HG02852 (cell line): Measurements from ENCODE around the gene EIF3D.
A peak's percentile ranks its signal among the peaks of the same experiment; 100 is the strongest.

Experiments
- ATAC-seq: cut with Tn5 transposase; IDR thresholded peaks from one replicate; pipeline ENCODE4 v1.9.1; 2021; ENCODE audit warnings: mild to moderate bottlenecking, moderate library complexity; ENCODE audit not compliant: unreplicated experiment

The EIF3D gene

DNA sequence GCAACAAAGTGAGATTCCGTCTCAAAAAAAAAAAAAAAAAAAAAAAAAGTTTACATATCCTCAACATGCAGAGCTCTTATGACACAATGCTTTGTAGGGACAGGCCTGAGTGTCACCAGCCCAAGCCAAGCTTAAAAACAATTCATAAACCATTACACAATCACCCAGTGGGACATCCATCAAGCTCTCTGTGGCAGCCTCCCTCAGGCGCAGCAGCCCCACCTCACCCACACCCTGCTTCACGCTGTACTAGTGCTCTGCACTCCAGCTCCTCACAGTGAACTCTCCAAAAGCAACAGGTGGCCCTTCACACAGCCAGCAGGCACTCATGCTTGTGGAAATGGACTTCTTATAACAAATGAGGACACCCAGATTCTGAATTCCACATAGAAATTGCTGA, 18.6 kb downstream of the EIF3D start:
- no peak for ATAC-seq

DNA sequence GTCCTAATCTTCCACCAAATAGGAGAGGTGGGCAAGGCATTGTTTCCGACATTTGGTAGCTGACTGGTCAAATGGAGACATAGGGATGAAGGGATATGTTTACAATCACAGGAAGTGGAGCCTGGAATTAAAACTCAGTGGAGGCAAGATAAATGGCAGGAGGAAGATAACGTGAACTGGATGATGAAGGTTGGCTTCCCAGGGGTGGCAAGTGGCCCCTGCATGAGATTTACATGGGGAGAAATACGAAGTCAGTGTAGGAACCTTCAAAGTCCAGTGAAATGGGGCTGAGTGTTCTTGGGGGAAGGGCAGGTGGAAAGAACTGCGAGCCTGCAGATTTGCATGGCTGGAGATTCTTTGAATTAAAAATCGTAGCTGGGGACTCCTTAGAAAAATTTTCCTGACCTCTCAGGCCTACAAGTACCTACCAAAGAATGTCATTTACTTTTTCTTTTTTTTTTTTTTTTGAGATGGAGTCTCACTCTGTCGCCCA, 21.4 kb downstream of the EIF3D start:
- ATAC-seq: no peak

DNA sequence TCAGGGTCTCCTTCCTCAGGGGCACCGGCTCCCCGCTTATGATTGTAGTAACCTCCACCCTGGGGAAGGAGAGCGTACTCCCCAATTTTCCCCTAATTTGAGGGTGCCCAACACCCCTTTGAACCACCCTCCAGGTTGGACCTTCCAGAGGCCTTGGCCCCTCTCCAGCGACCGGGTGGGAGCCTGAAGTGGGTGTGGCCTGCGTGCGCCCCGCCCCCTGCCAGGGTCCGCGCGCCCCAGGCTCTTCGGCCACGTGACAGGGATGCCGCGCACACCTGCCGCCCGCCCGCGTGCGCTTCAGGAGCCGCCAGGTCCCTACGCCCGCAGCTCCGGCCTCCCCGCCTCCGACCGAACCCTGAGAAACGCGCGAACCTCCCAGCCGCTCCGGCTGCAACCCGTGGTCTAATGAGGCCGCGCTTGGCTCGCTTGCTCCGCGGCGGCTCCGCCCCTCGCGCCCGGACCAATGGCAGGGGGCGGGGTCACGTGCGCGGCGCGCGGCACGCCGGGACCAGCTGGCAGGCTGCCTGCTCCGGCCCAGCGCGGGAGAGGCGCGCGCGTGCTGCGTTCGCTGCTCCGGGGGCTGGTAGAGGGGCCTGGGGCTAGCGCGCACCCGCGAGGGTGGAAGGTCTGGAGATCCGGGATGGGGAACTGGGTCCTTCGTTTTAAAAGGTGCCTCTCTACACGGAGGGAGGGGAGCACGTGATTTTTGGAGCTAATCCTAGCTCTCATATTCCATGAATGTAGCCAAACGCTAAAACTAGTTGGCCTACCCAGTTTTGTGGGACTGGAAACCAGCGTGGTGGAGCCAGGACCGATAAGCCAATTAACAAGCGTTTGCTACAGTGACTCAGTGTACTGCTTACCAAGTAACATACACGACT, 22.1 kb downstream of the EIF3D start, which contains the start of gene FOXRED2:
TSS of gene FOXRED2 (minus strand) at position 404 of the 881 bp plus-strand sequence. CDS start 618 bp downstream, outside the sequence.
- ATAC-seq: peak; percentile 86

GRCh38 chr22:36505998-36506635, 22.8 kb downstream of the EIF3D start:
- no peak for ATAC-seq

DNA sequence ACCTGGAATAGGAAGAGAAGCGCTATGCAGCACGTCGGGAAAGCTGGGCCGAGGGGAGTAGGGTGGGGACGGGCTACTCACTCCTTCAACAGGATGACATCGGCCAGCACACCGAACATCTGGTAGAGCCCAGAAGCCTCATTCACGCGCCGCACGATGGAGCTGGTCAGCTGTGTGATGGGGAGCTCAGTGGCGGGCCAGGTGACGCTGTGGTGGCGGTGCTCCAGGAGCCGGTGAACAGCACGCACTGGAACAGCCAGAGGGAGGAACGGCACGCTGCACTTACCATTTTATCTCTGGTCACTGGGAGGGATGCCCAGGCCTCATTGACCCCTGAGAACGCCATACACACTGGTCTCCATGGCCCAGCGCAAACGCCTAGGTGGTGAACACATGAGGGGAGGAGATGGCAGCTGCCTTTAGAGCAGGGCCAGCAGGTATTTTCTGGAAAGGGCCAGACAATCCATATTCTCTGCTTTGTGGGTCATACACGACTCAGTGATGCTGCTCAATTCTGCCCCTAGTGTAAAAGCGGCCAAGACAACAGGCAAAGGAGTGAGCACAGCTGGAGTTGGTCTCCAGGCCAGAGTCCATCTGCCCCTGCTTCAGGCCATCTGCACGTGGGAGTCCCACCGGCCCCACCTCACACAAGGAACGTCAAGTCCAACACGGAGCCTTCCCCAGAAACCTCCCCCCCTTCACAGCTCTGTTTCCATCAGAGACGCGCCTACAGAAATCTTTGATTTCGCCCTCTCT, 30.9 kb downstream of the EIF3D start:
- no peak for ATAC-seq

DNA sequence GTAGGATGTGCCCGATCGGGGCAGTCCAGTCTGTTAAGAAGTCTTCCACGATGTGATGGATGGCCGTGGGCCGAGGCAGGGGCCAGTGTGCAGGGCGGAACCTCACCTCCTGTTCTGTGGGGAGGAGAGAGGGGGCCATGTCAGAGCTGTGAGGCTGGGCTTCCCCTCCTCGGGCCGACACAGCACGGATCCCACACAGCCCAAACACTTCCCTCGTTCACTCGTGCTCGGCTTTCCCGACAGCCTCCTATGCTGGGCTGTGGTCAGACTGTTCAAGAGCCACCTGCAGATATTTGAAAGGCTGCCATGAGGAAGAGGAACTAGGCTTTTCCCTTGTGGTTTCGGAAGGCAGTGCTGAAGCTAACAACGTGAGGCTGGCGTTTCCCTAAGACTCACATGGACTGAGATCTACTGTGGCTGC, 35.3 kb downstream of the EIF3D start:
- peak; percentile 62 for ATAC-seq

DNA sequence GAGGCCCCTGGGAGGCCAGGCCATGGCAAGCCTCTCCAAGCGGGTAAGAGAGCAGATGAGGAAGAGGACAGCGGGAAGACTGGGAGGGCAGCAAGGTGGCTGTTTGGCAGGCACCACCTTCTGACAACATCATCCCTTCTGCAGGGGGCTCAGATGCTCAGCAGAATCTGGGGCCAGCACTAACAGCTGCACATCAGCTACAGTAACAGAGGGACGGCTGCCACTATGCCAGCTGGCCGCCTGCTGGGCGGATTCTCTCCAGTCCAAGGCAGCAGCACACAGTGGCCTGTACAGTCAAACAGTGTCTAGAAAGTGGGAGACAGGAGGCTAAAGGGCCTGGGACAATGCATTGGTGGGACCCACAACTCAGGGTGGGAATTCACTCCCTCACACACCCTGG, 36.9 kb downstream of the EIF3D start:
- no peak for ATAC-seq

- ATAC-seq: no peak
These were observed 37.8 kb downstream of the EIF3D start for GRCh38 chr22:36491155-36491554.

DNA sequence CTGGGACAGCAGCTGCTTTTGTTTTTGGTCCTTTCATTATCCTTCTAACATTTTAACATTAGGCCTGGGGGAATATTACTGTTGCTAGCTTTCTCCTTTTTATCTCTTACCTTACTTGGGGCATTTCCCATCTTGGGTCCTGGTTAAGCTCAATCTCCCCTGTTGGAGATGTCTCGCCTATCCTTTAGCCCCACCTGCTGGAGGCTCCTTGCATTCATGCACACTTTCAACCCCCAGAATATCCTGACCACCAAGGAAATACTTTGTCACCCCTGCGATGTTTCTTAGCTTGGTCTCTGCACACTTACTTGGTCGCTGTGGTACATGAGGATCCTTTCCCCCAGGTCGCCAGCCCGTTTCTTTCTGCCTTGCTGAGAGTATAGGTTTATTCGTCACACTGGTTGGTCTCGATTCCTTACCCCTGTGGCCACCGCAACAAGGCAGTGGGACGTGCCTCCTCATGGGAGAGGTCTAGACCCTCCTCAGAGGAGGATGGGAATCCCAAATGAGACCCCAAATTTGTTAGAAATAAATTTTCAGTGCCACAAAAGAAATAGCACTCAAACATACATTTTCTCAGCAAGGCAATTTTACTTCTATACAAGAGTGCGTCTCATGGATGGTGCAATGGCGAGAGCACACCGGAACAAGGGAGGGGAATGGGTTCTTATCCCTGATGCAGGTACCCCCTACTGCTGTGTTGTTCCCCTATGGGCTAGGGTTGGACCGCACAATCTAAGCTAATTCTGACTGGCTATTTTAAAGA, 42.2 kb downstream of the EIF3D start:
- ATAC-seq: no peak

DNA sequence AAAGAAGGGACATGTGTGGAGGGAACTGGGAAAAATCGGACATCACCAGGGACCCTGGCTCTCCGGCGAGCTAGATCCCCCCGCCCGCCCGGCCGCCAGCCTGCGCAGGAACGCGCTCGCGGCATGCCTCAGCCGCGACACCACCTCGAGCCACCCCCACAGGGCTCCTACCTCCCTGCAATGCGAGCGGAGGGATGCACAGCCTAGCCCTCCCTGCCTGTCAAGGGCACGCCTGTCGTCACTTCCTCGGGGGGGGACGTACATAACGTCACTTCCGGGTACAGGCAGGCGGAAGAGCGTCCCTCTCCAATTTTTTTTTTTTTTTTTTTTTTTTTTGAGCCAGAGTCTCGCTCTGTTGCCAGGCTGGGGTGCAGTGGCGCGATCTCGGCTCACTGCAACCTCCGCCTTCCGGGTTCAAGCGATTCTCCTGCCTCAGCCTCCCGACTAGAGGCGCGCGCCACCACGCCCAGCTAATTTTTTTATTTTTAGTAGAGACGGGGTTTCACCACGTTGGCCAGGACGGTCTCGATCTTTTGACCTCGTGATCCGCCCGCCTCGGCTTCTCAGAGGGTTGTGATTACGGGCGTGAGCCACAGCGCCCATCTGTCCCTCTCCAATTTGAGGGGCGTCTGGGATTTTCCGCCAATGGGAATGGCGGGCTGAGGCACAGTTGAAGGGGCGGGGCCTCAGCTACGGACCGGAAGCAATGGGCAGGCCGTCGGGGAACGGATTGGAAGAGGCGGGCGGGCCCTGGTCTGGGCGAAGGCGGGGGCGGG, 47.4 kb downstream of the EIF3D start, which contains the start of gene TXN2:
TSS of gene TXN2 (minus strand) at position 248 of the 776 bp plus-strand sequence. CDS start 803 bp downstream, outside the sequence.
- ATAC-seq: peak; percentile 84

- ATAC-seq: no peak
These were observed 48.0 kb downstream of the EIF3D start for GRCh38 chr22:36480941-36481392.

DNA sequence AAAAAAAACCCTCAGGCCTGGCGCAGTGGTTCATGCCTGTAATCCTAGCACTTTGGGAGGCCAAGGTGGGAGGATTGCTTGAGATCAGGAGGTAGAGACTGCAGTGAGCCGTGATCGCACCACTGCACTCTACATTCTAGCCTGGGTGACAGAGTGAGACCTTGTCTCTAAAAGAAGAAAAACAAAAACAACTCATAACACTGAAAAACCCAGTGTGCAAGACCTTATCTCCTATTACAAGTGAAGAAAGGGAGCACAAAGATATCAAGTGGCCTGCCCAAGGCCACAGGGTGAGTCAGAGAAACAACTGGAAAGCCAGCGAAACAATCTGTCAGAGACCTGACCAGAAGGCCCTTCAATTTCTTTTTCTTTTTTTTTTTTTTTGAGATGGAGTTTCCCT, 50.0 kb downstream of the EIF3D start:
- no peak for ATAC-seq

GRCh38 chr22:36475341-36475740, 53.6 kb downstream of the EIF3D start:
- ATAC-seq: no peak

DNA sequence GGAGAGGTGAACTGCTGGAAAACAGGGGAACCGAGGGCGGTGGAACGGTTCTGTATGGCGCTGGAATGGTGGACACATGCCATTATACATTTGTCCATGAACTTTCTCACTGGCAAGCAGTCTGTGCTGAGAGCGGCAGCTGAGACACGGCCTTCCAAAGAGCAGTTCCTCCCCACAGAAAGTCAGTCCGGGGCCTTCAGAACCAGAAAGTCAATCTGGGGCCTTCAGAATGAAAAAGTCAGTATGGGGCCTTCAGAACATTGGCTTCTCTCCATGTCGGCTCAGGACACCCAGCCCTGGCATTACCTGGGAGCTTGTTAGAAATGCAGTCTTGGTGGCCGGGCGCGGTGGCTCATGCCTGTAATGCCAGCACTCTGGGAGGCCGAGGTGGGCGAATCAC, 56.3 kb downstream of the EIF3D start:
- no peak for ATAC-seq

DNA sequence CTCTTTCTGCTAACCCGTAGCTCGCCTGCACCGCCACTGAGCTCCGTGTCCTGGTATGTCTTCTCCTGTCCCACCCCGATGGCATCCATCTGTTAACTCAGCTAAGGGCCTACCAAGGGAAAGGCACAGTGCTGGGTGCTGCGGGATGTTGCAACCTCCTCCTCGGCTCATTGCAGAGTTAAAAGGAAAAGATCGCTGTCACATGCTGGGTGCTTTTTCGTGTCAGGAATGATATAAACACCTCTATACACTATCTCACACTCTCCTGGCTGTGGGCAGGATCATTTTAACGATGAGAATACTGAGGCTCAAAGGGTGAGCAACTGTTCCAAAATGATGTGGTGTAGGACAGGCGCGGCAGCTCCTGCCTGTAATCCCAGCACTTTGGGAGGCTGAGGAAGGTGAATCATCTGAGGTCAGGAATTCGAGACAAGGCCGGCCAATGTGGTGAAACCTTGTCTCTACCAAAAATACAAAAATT, 57.6 kb downstream of the EIF3D start:
- ATAC-seq: no peak

- no peak for ATAC-seq
These were observed 58.0 kb downstream of the EIF3D start for GRCh38 chr22:36470994-36471331.

DNA sequence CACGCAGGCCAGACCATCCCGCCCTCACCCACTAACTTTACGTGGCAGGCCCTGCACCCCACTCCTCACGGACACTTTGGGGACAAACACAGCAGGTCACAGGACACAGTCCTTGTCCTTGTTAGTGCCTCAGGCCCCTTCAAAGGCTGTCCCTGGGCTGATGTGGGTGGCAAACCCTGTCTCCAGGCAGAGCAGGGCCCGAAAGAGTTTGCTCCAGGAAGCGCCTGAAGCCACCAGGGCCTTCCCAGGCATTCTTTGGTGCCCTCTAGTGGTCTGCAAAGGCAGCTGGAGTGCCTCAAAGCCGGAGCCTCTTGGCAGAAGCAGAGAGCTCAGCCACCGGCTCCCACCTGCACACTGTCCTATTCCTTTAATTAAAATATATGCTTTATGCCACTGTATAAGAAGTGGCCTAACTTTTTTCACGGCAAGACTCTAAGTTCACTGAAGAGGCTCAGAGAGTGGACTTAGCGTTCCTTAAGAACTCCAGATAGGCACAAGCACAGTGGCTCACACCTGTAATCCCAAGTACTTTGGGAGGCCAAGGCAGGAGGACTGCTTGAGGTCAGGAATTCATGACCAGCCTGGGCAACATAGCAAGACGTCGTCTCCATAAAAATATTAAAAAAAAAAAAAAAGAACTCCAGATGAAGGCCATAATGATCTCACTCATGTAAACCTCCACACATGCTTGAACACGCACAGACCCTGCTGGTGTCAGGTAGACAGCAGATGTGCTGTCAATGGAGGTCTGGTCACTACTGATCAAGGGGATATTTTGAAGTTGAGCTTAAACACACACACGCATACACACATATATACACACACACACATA, 58.6 kb downstream of the EIF3D start:
- ATAC-seq: no peak

DNA sequence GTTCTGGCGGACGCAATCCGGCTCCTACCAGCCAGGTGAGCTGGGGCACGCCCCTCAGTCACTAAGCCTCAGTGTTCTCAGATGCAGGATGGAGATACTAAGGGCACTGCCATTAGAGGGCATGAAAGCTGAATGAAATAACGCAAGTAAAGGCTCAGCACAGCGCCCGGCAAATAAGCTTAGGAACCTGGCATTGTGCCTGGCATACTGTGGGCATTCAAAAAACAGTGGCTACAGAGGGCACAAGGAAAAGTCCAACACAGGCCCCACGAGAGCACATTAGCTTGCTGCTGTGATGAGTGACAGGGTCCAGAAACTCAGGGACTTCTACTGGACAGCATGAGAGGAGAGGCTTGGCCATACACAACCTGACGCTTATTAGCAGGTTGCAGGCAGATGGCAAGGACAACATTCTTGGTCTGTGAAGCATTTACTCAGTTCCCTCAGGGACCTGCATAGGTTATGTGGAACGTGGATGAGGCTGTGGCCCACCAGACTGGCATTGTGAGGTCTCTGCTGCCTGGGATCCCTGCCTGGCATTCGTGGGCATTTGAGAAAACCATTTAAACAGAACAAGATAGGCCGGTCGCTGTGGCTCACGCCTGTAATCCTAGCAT, 59.8 kb downstream of the EIF3D start:
- ATAC-seq: no peak
